NCI-H82 treated with DMSO at 0.1 percent for 48 hours (cell line): ENCODE measurements around the gene LMF1.
"Not testable (repeated sequence)": the region's sequence is repeated elsewhere in the genome, so short reads cannot be mapped to it uniquely, and the experiment has no call there.

Experiments used
- DNase-seq: peaks from one replicate; lab custom pipeline; 2025; ENCODE audit not compliant: unreplicated experiment; lab: John Stamatoyannopoulos, UW

The LMF1 gene

GRCh38 chr16:952321-952720 is 18.5 kb downstream of the LMF1 start:
- no peak for DNase-seq

- DNase-seq: no peak
These were observed 19.0 kb downstream of the LMF1 start for GRCh38 chr16:951660-952301.

- DNase-seq: not testable (repeated sequence)
These were observed 19.8 kb downstream of the LMF1 start for GRCh38 chr16:950733-951573.

GRCh38 chr16:948767-949166 is 22.0 kb downstream of the LMF1 start:
- DNase-seq: not testable (repeated sequence)

GRCh38 chr16:947922-948303 is 22.9 kb downstream of the LMF1 start:
- not testable (repeated sequence) for DNase-seq

GRCh38 chr16:947255-947921 is 23.4 kb downstream of the LMF1 start:
- no peak for DNase-seq

- DNase-seq: no peak
These were observed 24.8 kb downstream of the LMF1 start for GRCh38 chr16:946048-946395.

GRCh38 chr16:945271-946047 is 25.3 kb downstream of the LMF1 start:
- no peak for DNase-seq

GRCh38 chr16:943971-944370 is 26.8 kb downstream of the LMF1 start:
- DNase-seq: no peak

GRCh38 chr16:942436-943060 is 28.2 kb downstream of the LMF1 start:
- DNase-seq: no peak

- no peak for DNase-seq
These were observed 30.8 kb downstream of the LMF1 start for GRCh38 chr16:939941-940340.

GRCh38 chr16:939311-939710 is 31.5 kb downstream of the LMF1 start:
- no peak for DNase-seq

GRCh38 chr16:938752-939151 is 32.0 kb downstream of the LMF1 start:
- no peak for DNase-seq

- no peak for DNase-seq
These were observed 32.6 kb downstream of the LMF1 start for GRCh38 chr16:938136-938535.

GRCh38 chr16:937723-938122 is 33.1 kb downstream of the LMF1 start:
- DNase-seq: no peak

GRCh38 chr16:937311-937710 is 33.5 kb downstream of the LMF1 start:
- no peak for DNase-seq

GRCh38 chr16:935684-936083 is 35.1 kb downstream of the LMF1 start:
- DNase-seq: no peak

- no peak for DNase-seq
These were observed 36.6 kb downstream of the LMF1 start for GRCh38 chr16:934178-934577.

GRCh38 chr16:933581-933980 is 37.2 kb downstream of the LMF1 start:
- no peak for DNase-seq

- no peak for DNase-seq
These were observed 37.9 kb downstream of the LMF1 start for GRCh38 chr16:932831-933330.
